Fibroblast of lung (primary cell): ENCODE measurements around the gene PSG4.
"Not testable (repeated sequence)": the region's sequence is repeated elsewhere in the genome, so short reads cannot be mapped to it uniquely, and the experiment has no call there.

Source experiments
- CTCF ChIP-seq, 2 donors: IDR thresholded peaks in 1 of 2; conservative IDR thresholded peaks in 1 of 2; 1 replicate in 1 of 2; 2 replicates in 1 of 2; pipeline ENCODE4 v1.5.1; 2011 to 2012; ENCODE audit warnings: low read length in 2 of 2, control low read depth in 1 of 2, inconsistent platforms in 1 of 2, low read depth in 1 of 2, mild to moderate bottlenecking in 1 of 2
- EZH2 ChIP-seq: IDR thresholded peaks from 2 replicates; pipeline ENCODE4 v1.5.1; 2012; ENCODE audit warnings: low read length, control low read depth, mild to moderate bottlenecking; ENCODE audit errors: missing control alignments

GRCh38 chr19:43245848-43246247, 40.4 kb upstream of the PSG4 start:
- TF ChIP-seq CTCF (conservative IDR thresholded peaks at IDR 0.05 in 1 of 2, IDR thresholded peaks at IDR 0.05 in 1 of 2; ENCODE audit: low read depth in 1 of 2, low read length in 2 of 2); EZH2: not testable (repeated sequence)
